OCI-M2 (cell line): ENCODE measurements around the gene RYR1.
A peak's percentile ranks its signal among the peaks of the same experiment; 100 is the strongest.
"Not testable (repeated sequence)": the region's sequence is repeated elsewhere in the genome, so short reads cannot be mapped to it uniquely, and the experiment has no call there.

Source experiments
- DNase-seq: peaks from one replicate; lab custom pipeline; 2025; ENCODE audit not compliant: unreplicated experiment; lab: John Stamatoyannopoulos, UW

RYR1 gene

DNA sequence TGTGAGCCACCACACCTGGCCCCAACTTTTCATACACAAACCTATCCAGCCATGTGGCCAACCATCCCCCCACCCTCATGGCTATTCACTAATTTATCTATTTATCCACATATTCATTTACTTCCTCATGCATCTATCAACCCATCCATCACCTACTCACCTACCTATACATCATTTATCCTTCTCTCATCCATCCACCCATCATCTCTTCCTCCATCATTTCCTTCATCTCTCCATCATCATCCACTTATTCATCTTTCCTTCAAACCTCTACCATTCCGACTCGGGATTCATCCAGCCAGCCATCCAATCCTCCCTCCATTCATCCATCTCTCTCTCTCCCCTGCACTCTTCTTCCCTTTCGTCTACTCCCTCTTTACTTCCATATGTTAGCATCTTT lies 54.6 kb downstream of the RYR1 start:
- no peak for DNase-seq

DNA sequence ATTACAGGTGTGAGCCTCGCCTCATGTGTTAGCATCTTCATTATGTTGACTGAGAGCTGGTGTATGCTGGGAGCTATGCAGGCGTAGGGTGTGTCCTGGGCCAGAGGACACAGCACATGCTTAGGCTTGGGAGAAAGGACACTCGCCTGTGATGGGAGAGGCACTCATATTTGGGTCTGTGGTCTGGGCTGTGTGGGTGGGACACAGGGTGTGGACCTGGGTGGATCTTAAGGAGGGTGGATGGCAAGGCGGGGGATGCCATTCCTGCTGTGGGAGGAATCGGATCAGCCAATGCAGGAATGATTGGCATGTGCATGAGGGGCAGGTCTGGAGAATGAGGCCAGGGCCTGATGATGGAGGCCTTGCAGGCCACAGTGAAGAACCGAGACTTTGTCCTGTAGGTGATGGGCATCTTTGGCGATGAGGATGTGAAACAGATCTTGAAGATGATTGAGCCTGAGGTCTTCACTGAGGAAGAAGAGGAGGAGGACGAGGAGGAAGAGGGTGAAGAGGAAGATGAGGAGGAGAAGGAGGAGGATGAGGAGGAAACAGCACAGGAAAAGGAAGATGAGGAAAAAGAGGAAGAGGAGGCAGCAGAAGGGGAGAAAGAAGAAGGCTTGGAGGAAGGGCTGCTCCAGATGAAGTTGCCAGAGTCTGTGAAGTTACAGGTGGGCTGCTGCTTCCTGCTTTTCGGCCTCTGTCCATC lies 55.4 kb downstream of the RYR1 start:
- DNase-seq = no peak

- DNase-seq = no peak
Observed at GRCh38 chr19:38490861-38491260, 57.4 kb downstream of the RYR1 start.

- DNase-seq = no peak
Observed at GRCh38 chr19:38492181-38492813, 58.8 kb downstream of the RYR1 start.

GRCh38 chr19:38494379-38494778 lies 60.9 kb downstream of the RYR1 start:
- no peak for DNase-seq

GRCh38 chr19:38495375-38495774 lies 61.9 kb downstream of the RYR1 start:
- not testable (repeated sequence) for DNase-seq

DNA sequence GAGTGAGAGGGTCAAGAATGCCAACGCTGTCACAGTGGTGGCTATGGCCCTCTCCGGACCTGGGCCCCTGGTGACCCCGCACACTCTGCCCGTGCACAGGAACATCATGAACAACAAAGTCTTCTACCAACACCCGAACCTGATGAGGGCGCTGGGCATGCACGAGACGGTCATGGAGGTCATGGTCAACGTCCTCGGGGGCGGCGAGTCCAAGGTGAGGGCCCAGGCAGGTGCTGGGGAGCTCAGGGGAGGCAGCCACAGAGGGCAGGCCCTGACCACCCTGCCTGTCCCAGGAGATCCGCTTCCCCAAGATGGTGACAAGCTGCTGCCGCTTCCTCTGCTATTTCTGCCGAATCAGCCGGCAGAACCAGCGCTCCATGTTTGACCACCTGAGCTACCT lies 62.6 kb downstream of the RYR1 start:
- DNase-seq = no peak

DNA sequence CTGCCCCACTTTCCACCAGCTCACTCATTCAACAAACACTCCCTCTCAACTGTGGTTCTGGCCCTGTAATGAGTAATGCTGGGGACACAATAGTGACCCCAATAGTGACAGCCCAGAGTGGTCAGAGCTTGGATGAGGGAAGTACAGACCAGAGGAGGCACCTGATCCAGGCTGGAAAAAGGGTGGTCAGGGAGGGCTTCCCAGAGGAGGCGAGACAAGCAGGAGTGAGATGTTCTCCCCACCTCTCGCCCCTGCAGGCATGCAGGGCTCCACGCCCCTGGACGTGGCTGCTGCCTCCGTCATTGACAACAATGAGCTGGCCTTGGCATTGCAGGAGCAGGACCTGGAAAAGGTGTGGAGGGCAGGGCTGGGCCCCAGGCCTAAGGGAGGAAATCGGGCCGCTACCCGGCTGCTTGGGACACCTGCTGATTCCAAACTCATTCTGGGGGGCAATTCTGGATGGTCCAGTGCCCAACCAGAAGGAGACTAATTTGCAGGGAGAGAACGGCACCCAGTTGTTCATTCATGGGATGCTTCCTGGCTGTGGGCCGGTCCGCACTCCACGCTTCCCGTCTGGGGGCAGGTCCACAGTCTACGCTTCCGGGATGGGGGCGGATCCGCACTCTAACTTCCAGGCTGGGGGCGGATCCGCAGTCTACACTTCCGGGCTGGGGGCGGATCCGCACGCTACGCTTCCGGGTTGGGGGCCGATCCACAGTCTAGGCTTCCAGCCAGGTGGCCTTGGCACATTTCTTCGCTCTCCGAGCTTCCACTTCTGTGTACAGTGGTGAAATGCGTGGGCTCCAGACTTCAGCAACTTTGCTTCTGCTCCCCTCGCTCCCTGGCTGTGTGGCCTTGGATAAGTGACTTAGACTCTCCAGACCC lies 63.4 kb downstream of the RYR1 start:
- DNase-seq = no peak

DNA sequence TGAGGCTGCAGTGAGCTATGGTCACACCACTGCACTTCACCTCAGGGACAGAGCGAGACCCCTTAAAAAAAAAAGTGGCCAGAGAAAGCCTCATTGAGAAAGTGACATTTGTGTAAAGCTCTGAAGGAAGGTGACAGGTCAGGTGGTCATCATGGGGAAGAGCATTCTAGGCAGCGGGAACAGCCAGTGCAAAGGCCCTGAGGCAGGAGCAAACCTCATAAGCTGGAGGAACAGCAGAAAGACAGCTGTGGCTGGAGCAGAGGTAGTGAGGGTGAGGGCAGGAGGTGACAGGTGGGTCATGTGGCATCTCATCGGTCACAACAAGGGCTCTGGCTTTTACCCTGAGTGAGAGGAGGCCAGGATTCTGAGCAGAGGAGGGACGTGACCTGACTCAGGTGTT lies 64.4 kb downstream of the RYR1 start:
- DNase-seq = no peak

GRCh38 chr19:38499532-38499931 lies 66.0 kb downstream of the RYR1 start:
- no peak for DNase-seq

- DNase-seq = no peak
Observed at GRCh38 chr19:38500450-38500849, 67.0 kb downstream of the RYR1 start.

GRCh38 chr19:38502410-38503076 lies 69.1 kb downstream of the RYR1 start:
- DNase-seq = no peak

- no peak for DNase-seq
Observed at GRCh38 chr19:38503077-38503410, 69.6 kb downstream of the RYR1 start.

DNA sequence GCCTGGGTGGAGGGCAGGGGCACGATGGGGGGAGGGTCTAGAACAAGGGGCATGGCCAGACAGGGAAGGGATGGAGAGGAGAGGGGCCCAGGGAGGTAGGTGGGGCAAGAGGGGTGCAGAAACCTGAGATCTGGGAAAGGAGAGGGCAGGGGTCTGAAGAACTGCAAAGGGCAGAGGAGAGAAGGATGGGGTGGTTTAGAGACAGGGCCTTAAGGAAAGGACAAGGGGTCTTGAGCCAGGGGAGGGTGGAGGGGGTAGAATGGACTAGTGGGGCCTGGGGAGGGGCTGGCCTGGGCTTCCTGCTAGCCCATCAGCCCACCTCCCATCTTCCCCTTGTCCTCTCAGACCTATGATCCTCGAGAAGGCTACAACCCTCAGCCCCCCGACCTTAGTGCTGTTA lies 72.5 kb downstream of the RYR1 start:
- DNase-seq = no peak

- no peak for DNase-seq
Observed at GRCh38 chr19:38506375-38506722, 72.9 kb downstream of the RYR1 start.

- peak; percentile 99 for DNase-seq
Observed at GRCh38 chr19:38506723-38507550, 73.4 kb downstream of the RYR1 start.

- DNase-seq = no peak
Observed at GRCh38 chr19:38507551-38508127, 74.1 kb downstream of the RYR1 start.

- DNase-seq = no peak
Observed at GRCh38 chr19:38508507-38508906, 75.0 kb downstream of the RYR1 start.

DNA sequence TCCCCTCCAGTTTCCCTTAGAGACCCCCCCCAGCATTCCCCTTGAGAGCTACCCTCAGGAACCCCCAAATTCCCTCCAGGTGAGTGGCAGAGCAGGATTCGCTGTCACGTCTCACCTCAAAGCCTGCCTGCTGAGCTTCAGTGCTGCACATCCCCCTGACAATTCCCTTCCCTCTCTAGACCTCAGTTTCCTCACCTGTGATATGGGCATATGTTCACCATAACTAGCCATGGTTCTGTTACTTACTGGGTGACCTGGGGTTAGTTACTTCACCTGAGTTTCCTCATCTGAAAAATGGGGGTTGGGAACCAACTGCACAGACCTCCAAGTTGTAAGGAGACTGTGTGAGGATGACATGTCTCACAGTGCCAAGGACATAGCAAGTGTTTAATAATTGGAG lies 75.5 kb downstream of the RYR1 start:
- DNase-seq = no peak

DNA sequence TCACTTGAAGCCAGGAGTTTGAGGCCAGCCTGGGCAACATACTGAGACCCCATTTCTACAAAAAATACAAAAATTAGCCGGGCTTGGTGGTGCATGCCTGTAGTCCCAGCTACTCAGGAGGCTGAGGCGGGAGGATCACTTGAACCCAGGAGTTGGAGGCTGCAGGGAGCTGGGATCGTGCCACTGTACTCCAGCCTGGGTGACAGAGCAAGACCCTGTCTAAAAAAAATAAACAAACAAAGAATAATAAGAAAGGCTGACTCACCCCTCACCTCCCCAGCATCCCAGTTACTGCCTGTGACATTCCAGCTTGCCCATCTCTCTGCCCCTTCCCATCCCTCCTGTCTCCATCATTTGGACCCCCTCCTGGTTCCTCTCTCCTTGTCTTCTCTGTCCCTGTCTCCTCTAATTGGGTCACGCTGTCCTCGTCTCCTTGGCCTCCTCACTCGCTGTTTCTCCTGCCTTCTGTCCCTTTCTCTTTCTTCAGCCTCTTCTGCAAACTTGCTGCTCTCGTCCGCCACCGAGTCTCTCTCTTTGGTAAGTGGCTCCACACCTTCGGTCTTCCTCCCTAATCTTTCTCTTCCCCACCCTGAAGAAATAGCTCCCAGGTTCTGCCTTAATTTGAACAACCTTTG lies 77.7 kb downstream of the RYR1 start:
- DNase-seq = no peak
